ENCODE measurements around the gene FKTN. TPM values are rescaled to one million over a fixed set of nuclear protein-coding genes. Genes with fewer than 3 reads are reported as not detected.
"Not testable (repeated sequence)": the region's sequence is repeated elsewhere in the genome, so short reads cannot be mapped to it uniquely, and the experiment has no call there.

Gene FKTN
- total RNA-seq, 8 experiments from 2014 or later, result 15.7 to 32.8 (median 18.8) TPM

GRCh38 chr9:105554042-105554441 lies 3.9 kb upstream of the FKTN start:
- WGBS, 10 experiments, result 67 to 100% (median 88%) methylated on average over 1 to 10 of the region's 10 CpGs; no CpG with 5 or more reads in 3 of the 10 experiments
- ATAC-seq (replicated peaks in 6 of 8), result no peak
- in situ Hi-C loops (cut with MboI; ENCODE audit: low pct_unique_long_range_greater_than_20kb in 2 of 9, low sequenced_read_pairs in 9 of 9, unreplicated experiment in 9 of 9), result loop anchor here in 1 of 9 experiments (25.0 kb wide), 1 partner anchor 92 kb away; no protein-coding TSS in a partner anchor

GRCh38 chr9:105572455-105572854 lies 14.5 kb downstream of the FKTN start:
- no peaks in the 10 kb centered on the region for H3K4me1 ChIP-seq (replicated peaks in 1 of 2)
- in situ Hi-C loops (cut with MboI; ENCODE audit: low pct_unique_long_range_greater_than_20kb in 2 of 9, low sequenced_read_pairs in 9 of 9, unreplicated experiment in 9 of 9), result loop anchor here in 1 of 9 experiments (25.0 kb wide), 1 partner anchor 110 kb away; no protein-coding TSS in a partner anchor
- H3K4me3 ChIP-seq, result no peak overlapping the region
- ATAC-seq (replicated peaks in 6 of 8), result no peak
- no peak overlapping the region for H3K27ac ChIP-seq

More at GRCh38 chr9:105554042-105554441, 3.9 kb upstream of the FKTN start:
- Histone ChIP-seq H3K4me1 (replicated peaks in 1 of 2) (peaks cover 4% of the 10 kb centered on the region in 2 donors), H3K27ac (no peak overlapping the region), H3K4me3 (no peak overlapping the region)

- ATAC-seq (replicated peaks in 6 of 8); in situ Hi-C loops (cut with MboI; ENCODE audit: low pct_unique_long_range_greater_than_20kb in 2 of 9, low sequenced_read_pairs in 9 of 9, unreplicated experiment in 9 of 9); H3K27ac ChIP-seq; H3K4me1 ChIP-seq (replicated peaks in 1 of 2); H3K4me3 ChIP-seq: not testable (repeated sequence)
- WGBS, 10 experiments, result no CpG with 5 or more reads among the region's 6 CpGs
These were observed 22.0 kb downstream of the FKTN start for GRCh38 chr9:105579952-105580351.

GRCh38 chr9:105581550-105581949 lies 23.6 kb downstream of the FKTN start:
- H3K4me3 ChIP-seq; H3K4me1 ChIP-seq (replicated peaks in 1 of 2); in situ Hi-C loops (cut with MboI; ENCODE audit: low pct_unique_long_range_greater_than_20kb in 2 of 9, low sequenced_read_pairs in 9 of 9, unreplicated experiment in 9 of 9); ATAC-seq (replicated peaks in 6 of 8); H3K27ac ChIP-seq: not testable (repeated sequence)
- 10% methylated on average over 2 of the region's 16 CpGs; no CpG with 5 or more reads in 9 of the 10 experiments for WGBS, 10 experiments

GRCh38 chr9:105593145-105593544 lies 35.2 kb downstream of the FKTN start:
- WGBS, 10 experiments, result 25 to 100% (median 71%) methylated on average over 1 to 3 of the region's 3 CpGs; no CpG with 5 or more reads in 3 of the 10 experiments
- ATAC-seq (replicated peaks in 6 of 8), result no peak
- no peak overlapping the region for H3K4me3 ChIP-seq
- H3K4me1 ChIP-seq (replicated peaks in 1 of 2), result no peaks in the 10 kb centered on the region
- H3K27ac ChIP-seq, result no peak overlapping the region
- in situ Hi-C loops (cut with MboI; ENCODE audit: low pct_unique_long_range_greater_than_20kb in 2 of 9, low sequenced_read_pairs in 9 of 9, unreplicated experiment in 9 of 9), result no loop called here

GRCh38 chr9:105608721-105609598 lies 51.0 kb downstream of the FKTN start:
- no peaks in the 10 kb centered on the region for H3K4me1 ChIP-seq (replicated peaks in 1 of 2)
- in situ Hi-C loops (cut with MboI; ENCODE audit: low pct_unique_long_range_greater_than_20kb in 2 of 9, low sequenced_read_pairs in 9 of 9, unreplicated experiment in 9 of 9), result loop anchor here in 1 of 9 experiments (25.0 kb wide), 1 partner anchor 103 kb away; no protein-coding TSS in a partner anchor

GRCh38 chr9:105621001-105621400 lies 63.1 kb downstream of the FKTN start:
- Histone ChIP-seq H3K4me3 (no peak overlapping the region), H3K4me1 (replicated peaks in 1 of 2) (no peaks in the 10 kb centered on the region), H3K27ac (no peak overlapping the region)
- 70 to 100% (median 95%) methylated on average over 1 to 2 of the region's 2 CpGs; no CpG with 5 or more reads in 1 of the 10 experiments for WGBS, 10 experiments
- no peak for ATAC-seq (replicated peaks in 6 of 8)
- in situ Hi-C loops (cut with MboI; ENCODE audit: low pct_unique_long_range_greater_than_20kb in 2 of 9, low sequenced_read_pairs in 9 of 9, unreplicated experiment in 9 of 9), result loop anchor here in 1 of 9 experiments (25.0 kb wide), 1 partner anchor 91 kb away; no protein-coding TSS in a partner anchor

More at GRCh38 chr9:105608721-105609598, 51.0 kb downstream of the FKTN start:
- H3K27ac ChIP-seq, result no peak overlapping the region
- H3K4me3 ChIP-seq, result no peak overlapping the region
- ATAC-seq (replicated peaks in 6 of 8), result peak in 4 of 8 experiments; percentile 45 to 82 (median 73)
- 0 to 78% (median 56%) methylated on average over 4 to 6 of the region's 6 CpGs; no CpG with 5 or more reads in 1 of the 10 experiments for WGBS, 10 experiments

GRCh38 chr9:105625088-105625487 lies 67.2 kb downstream of the FKTN start:
- Histone ChIP-seq H3K27ac (no peak overlapping the region), H3K4me1 (replicated peaks in 1 of 2) (no peaks in the 10 kb centered on the region), H3K4me3 (no peak overlapping the region)
- 0 to 80% (median 40%) methylated on average over 1 of the region's 1 CpG; no CpG with 5 or more reads in 1 of the 10 experiments for WGBS, 10 experiments
- in situ Hi-C loops (cut with MboI; ENCODE audit: low pct_unique_long_range_greater_than_20kb in 2 of 9, low sequenced_read_pairs in 9 of 9, unreplicated experiment in 9 of 9), result loop anchor here in 1 of 9 experiments (25.0 kb wide), 1 partner anchor 112 kb away; no protein-coding TSS in a partner anchor
- no peak for ATAC-seq (replicated peaks in 6 of 8)

- in situ Hi-C loops (cut with MboI; ENCODE audit: low pct_unique_long_range_greater_than_20kb in 2 of 9, low sequenced_read_pairs in 9 of 9, unreplicated experiment in 9 of 9), result loop anchor here in 1 of 9 experiments (25.0 kb wide), 1 partner anchor 104 kb away; no protein-coding TSS in a partner anchor
- Histone ChIP-seq H3K4me1 (replicated peaks in 1 of 2) (no peaks in the 10 kb centered on the region), H3K27ac (no peak overlapping the region), H3K4me3 (no peak overlapping the region)
- no peak for ATAC-seq (replicated peaks in 6 of 8)
- WGBS, 10 experiments, result 78 to 100% (median 100%) methylated on average over 1 of the region's 1 CpG; no CpG with 5 or more reads in 3 of the 10 experiments
These were observed 74.9 kb downstream of the FKTN start for GRCh38 chr9:105632807-105633206.

GRCh38 chr9:105633411-105633810 lies 75.5 kb downstream of the FKTN start:
- 60 to 100% (median 87%) methylated on average over 1 to 3 of the region's 3 CpGs; no CpG with 5 or more reads in 1 of the 10 experiments for WGBS, 10 experiments
- no peak for ATAC-seq (replicated peaks in 6 of 8)
- in situ Hi-C loops (cut with MboI; ENCODE audit: low pct_unique_long_range_greater_than_20kb in 2 of 9, low sequenced_read_pairs in 9 of 9, unreplicated experiment in 9 of 9), result loop anchor here in 1 of 9 experiments (25.0 kb wide), 1 partner anchor 104 kb away; no protein-coding TSS in a partner anchor
- no peak overlapping the region for H3K4me3 ChIP-seq
- no peaks in the 10 kb centered on the region for H3K4me1 ChIP-seq (replicated peaks in 1 of 2)
- H3K27ac ChIP-seq, result no peak overlapping the region

GRCh38 chr9:105636331-105636730 lies 78.4 kb downstream of the FKTN start:
- in situ Hi-C loops (cut with MboI; ENCODE audit: low pct_unique_long_range_greater_than_20kb in 2 of 9, low sequenced_read_pairs in 9 of 9, unreplicated experiment in 9 of 9), result loop anchor here in 1 of 9 experiments (25.0 kb wide), 1 partner anchor 101 kb away; no protein-coding TSS in a partner anchor
- no peak for ATAC-seq (replicated peaks in 6 of 8)
- Histone ChIP-seq H3K4me1 (replicated peaks in 1 of 2) (no peaks in the 10 kb centered on the region), H3K27ac (no peak overlapping the region), H3K4me3 (no peak overlapping the region)
- 83 to 100% (median 100%) methylated on average over 1 of the region's 1 CpG; no CpG with 5 or more reads in 3 of the 10 experiments for WGBS, 10 experiments

- 70 to 100% (median 96%) methylated on average over 1 to 4 of the region's 4 CpGs for WGBS, 10 experiments
- in situ Hi-C loops (cut with MboI; ENCODE audit: low pct_unique_long_range_greater_than_20kb in 2 of 9, low sequenced_read_pairs in 9 of 9, unreplicated experiment in 9 of 9), result loop anchor here in 1 of 9 experiments (25.0 kb wide), 1 partner anchor 99 kb away; no protein-coding TSS in a partner anchor
- Histone ChIP-seq H3K4me1 (replicated peaks in 1 of 2) (no peaks in the 10 kb centered on the region), H3K4me3 (no peak overlapping the region), H3K27ac (no peak overlapping the region)
- no peak for ATAC-seq (replicated peaks in 6 of 8)
These were observed 80.0 kb downstream of the FKTN start for GRCh38 chr9:105637787-105638395.

GRCh38 chr9:105639936-105640335 lies 82.0 kb downstream of the FKTN start:
- no peak for ATAC-seq (replicated peaks in 6 of 8)
- Histone ChIP-seq H3K4me3 (no peak overlapping the region), H3K27ac (no peak overlapping the region), H3K4me1 (replicated peaks in 1 of 2) (no peaks in the 10 kb centered on the region)
- in situ Hi-C loops (cut with MboI; ENCODE audit: low pct_unique_long_range_greater_than_20kb in 2 of 9, low sequenced_read_pairs in 9 of 9, unreplicated experiment in 9 of 9), result loop anchor here in 1 of 9 experiments (25.0 kb wide), 1 partner anchor 97 kb away; no protein-coding TSS in a partner anchor

All from motor neuron (in vitro differentiated cells).